ENCODE data around the gene CCK.
A peak's percentile ranks its signal among the peaks of the same experiment; 100 is the strongest.

The CCK gene

GRCh38 chr3:42229266-42229941 lies 36.6 kb downstream of the CCK start:
- no peak for DNase-seq (ENCODE audit: low spot score)
- TF ChIP-seq CTCF (IDR thresholded peaks at IDR 0.05; ENCODE audit: borderline replicate concordance, control extremely low read depth, extremely low read depth, insufficient read depth, missing control alignments) = no peak
- in situ Hi-C loops (cut with MboI; ENCODE audit: low sequenced_read_pairs, unreplicated experiment) = no loop called here

- peak; percentile 17 for TF ChIP-seq CTCF (IDR thresholded peaks at IDR 0.05; ENCODE audit: borderline replicate concordance, control extremely low read depth, extremely low read depth, insufficient read depth, missing control alignments)
- DNase-seq (ENCODE audit: low spot score) = peak; percentile 67
- in situ Hi-C loops (cut with MboI; ENCODE audit: low sequenced_read_pairs, unreplicated experiment) = no loop called here
Measured at GRCh38 chr3:42228796-42229195, 37.2 kb downstream of the CCK start.

GRCh38 chr3:42226470-42227425 lies 39.2 kb downstream of the CCK start:
- in situ Hi-C loops (cut with MboI; ENCODE audit: low sequenced_read_pairs, unreplicated experiment) = no loop called here
- DNase-seq (ENCODE audit: low spot score) = no peak

DNA sequence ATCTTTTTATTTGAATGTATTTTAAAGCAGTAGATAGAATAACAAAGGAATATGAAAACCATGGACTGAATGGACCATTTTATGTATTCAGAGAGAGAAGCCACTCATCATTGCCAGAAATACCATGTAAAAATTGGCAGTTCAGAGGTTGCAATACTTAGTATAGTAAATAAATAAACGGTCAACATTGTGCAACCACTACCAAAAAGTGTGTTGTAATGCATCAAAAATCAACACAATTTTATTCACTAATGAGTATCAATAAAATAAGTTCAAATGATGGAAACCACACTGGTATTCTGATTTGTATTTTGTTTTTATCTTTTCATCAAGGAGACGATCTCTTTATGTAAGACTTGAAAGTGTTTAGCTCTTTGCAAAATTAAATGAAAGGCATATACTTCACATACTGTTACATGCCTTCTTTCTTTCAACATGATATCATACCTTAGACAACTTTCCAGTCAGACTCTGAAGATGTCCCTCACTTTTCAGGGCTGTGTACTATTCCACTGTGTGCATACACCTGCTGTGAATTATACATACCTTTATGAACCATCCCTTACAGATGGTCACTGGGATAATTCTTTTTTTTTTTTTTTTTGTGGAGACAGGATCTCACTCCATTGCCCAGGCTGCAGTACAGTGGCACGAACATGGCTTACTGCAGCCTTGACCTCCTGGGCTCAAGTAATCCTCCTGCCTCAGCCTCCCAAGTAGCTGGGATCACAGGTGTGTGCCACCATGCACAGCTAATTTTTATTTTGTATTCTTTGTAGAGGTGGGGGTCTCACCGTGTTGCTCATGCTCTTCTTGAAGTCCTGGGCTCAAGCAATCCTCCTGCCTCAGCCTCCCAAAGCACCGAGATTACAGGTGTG lies 40.3 kb downstream of the CCK start:
- in situ Hi-C loops (cut with MboI; ENCODE audit: low sequenced_read_pairs, unreplicated experiment) = no loop called here
- no peak for TF ChIP-seq CTCF (IDR thresholded peaks at IDR 0.05; ENCODE audit: borderline replicate concordance, control extremely low read depth, extremely low read depth, insufficient read depth, missing control alignments)
- DNase-seq (ENCODE audit: low spot score) = no peak

More at GRCh38 chr3:42226470-42227425, 39.2 kb downstream of the CCK start:
- no peak for TF ChIP-seq CTCF (IDR thresholded peaks at IDR 0.05; ENCODE audit: borderline replicate concordance, control extremely low read depth, extremely low read depth, insufficient read depth, missing control alignments)

GRCh38 chr3:42224658-42225421 lies 41.1 kb downstream of the CCK start:
- DNase-seq (ENCODE audit: low spot score) = no peak
- no peak for TF ChIP-seq CTCF (IDR thresholded peaks at IDR 0.05; ENCODE audit: borderline replicate concordance, control extremely low read depth, extremely low read depth, insufficient read depth, missing control alignments)
- in situ Hi-C loops (cut with MboI; ENCODE audit: low sequenced_read_pairs, unreplicated experiment) = no loop called here

All from GM13976 (cell line).